NCI-H1930 (cell line): Measurements from ENCODE around the gene LCN2.
A peak's percentile ranks its signal among the peaks of the same experiment; 100 is the strongest.

Experiments used
- DNase-seq, 2 experiments: peaks; one replicate each; lab custom pipeline; 2025; lab: John Stamatoyannopoulos, UW

Gene LCN2

GRCh38 chr9:128150594-128151308 is 1.5 kb downstream of the LCN2 start:
- DNase-seq = no peak

DNA sequence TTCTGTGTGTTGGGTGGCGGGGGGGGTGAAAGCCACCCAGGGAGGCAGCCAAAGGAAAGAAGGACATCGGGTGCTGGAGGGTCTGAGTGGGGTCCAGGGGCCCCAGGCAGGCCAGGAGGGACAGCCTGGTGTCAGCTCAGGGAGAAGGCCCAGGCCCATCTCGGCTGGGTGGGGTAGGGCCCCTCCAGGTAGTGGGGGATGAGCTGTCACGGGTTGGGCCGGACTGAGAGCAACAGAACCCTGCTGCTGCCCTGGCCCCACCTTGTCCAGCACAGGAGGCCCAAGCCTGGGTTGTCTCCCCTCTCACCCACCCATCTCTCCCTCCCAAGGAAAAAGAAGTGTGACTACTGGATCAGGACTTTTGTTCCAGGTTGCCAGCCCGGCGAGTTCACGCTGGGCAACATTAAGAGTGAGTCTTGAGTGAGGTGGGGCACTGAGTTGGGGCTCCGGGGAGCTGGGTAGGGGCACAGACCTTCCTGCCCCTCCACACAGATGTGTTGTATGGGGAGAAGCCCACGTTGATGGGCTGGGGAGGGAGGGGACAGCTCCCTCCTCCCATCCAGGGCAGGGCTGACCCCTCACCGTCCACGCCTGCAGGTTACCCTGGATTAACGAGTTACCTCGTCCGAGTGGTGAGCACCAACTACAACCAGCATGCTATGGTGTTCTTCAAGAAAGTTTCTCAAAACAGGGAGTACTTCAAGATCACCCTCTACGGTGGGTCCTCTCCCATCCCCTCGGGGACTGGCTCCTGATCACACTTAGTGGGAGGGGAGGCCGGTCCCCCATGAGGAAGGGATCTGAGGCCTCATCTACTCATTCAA is 2.3 kb downstream of the LCN2 start:
- no peak for DNase-seq

GRCh38 chr9:128152133-128153059 is 3.1 kb downstream of the LCN2 start:
- no peak for DNase-seq

DNA sequence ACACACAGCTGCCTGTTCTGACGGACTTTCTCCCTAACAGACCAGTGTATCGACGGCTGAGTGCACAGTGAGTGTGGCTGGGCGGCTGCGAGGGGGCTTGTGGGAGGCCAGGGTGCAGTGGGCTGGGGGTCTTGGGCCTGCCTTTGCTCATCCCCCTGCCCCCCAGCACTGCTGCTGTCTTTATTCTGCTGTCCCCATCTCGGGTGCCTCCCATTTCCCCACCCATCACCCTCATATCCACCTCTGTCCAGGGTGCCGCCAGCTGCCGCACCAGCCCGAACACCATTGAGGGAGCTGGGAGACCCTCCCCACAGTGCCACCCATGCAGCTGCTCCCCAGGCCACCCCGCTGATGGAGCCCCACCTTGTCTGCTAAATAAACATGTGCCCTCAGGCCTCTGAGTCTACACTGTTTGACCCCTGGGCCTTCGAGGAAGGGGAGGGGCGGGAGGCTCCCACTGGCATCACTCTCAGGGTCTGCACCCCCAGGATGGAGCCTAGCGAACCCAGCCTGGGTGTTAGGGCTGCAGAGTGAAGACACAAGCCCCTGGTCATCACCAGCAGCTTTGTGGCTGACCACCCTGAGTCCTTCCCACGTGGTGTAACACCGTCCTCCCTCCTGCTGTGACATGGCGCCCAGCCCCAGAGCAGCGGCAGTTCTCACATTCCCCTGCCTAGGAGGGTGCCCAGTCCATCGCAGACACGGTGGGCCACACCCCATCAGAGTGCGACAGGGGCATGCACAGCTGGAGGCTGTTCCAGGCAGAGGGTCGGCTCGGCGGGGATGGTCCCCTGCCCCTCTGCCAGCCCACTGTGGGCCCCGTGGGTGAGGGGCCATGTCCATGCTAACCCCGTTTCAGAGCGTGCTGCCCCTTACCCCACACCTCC is 4.0 kb downstream of the LCN2 start:
- no peak for DNase-seq

- no peak for DNase-seq
Observed at GRCh38 chr9:128153947-128154695, 4.9 kb downstream of the LCN2 start.

DNA sequence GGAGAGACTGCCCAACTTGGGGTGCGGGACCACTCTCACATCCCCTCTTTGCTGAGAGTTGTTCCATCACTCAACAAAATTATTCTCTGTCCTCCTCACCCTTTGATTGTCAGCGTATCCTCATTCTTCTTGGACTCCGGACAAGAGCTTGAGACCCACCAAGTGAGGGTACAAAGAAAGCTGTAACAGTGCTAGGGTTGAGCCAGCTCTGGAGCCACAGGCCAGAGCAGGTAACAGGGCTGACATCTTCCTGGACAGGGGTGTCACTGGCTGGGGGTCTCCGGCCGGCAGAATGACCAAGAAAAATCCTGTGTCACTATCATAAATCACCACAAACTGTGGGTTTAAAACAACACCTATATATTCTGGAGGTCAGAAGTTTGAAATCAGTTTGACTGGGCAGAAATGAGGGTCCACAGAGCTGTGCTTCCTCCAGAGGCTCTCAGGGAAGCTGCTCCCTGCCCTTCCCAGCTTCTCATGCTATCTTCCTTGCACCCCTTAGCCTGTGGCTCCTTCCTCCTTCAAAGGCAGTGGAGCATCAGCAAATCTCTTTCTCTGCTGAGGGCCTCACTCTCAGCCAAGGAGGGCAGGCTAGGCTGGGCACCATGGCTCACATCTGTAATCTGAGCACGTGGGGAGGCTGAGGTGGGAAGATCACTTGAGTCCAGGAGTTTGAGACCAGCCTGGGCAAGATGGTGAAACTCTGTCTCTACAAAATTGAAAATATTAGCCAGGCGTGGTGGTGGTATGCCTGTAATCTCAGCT is 6.7 kb downstream of the LCN2 start:
- no peak for DNase-seq

DNA sequence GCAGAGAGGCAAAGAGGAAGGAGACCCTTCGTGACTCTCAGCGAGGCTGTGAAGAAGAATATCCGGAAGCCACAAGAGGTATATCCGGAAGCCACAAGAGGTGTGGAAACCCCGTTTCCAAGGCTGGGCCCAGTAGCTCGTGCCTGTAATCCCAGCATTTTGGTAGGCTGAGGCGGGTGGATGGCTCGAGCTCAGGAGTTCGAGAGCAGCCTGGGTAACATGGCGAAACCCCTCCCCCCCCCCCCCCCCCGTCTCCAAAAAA is 10.2 kb downstream of the LCN2 start:
- DNase-seq = no peak

GRCh38 chr9:128159784-128160602 is 10.7 kb downstream of the LCN2 start, which contains the start of gene BBLN:
Gene BBLN, plus strand, starts transcription at chr9:128160265. Its CDS starts 143 bp downstream, at chr9:128160408.
- DNase-seq = peak; percentile 84 to 91

DNA sequence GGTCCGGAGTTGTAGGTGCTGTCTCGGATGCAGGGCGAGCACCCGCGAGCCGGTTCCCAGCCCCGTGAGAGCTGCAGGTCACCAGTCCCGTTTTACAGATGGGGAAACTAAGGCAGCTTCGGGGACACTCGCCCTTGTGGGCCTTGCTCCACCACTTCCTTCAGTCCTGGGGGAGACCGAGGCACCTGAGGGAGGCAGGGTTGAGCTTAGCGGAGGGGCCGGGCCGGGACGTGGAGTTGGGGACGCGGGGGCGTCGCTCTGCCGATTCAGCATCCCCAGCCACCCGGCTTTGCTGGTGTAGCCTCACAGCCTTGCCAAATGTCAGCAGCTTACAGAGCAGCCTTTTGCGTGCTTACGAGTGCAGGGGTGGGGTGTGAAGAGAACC is 11.3 kb downstream of the LCN2 start:
- no peak for DNase-seq

GRCh38 chr9:128161215-128161902 is 12.1 kb downstream of the LCN2 start:
- DNase-seq = no peak

DNA sequence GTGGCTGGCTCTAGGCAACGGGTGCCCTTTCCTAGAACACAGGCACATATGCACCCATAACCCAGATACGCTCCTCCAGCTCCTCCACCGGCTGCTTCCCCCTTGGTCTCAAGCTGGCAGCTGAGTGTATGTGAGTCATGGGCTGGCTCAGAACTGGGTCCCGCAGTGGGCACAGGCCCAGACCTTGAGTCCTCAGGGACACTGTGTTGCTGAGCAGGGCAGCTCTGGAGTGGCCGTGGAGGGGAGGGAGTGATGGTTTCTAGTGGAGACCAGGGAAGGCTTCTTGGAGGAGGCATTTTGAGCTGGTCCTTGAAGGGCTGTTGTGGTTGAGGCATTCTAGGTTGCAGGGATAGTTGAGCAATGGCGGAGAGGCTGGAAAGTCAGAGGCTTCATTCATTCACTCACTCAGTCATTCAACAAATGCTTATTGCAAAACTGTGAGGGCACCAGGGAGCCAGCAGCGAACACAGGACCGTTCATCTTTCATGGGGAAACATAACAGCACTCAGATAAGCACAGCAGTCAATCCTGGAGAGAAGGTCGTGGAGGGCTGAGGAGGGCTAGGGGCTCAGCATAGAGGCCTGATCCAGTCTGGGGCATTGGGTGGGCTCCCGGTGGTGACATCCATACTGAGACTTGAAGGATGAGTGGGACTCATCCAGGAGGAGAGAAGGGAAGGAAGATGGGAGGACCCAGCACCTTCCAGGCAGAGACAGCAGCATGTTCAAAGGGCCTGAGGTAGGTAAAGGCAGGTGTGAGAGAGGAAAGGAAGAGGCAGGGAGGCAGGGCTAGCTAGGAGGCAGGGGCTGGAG is 13.2 kb downstream of the LCN2 start:
- no peak for DNase-seq

DNA sequence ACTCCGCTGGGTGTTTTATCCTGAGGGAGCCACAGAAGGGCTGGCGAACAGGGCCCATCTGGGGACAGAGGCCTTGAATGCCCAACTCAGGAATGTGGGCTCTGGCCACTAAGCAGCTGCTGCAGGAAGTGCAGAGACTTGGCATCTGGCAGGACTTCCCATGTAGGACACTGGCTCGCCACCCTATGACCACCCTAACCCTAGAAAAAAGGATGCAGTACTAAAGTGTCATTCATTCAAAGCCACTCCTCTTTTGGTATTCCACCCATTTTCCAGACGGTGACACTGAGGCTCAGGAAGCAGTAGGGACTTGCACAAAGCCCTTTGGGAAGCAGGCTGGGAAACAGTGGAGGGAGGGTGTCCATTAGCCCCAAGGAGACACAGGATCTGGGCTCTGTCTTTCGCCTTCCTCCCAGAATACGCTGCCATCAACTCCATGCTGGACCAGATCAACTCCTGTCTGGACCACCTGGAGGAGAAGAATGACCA is 13.8 kb downstream of the LCN2 start:
- DNase-seq = no peak

GRCh38 chr9:128163523-128164306 is 14.5 kb downstream of the LCN2 start:
- DNase-seq = no peak

GRCh38 chr9:128164307-128164885 is 15.1 kb downstream of the LCN2 start:
- no peak for DNase-seq

DNA sequence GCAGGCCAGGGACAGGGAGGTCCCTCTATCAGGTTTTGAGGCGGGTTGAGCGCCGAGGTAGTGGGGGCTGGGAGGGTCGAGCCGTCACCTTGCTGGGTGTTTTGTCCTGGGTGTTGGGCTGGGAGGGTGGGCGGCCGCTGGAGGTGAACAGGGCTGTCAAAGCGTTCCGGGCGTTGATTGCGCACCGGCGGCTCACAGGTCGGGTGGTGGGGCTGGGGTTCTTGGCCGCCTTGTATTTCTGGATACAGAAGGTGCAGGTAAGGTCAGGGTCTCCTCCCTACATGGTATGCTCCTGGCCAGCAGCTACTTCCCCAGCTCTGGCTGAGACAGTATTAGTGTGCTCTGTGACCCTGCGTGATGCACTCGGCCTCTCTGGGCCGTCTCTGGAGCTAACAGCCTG is 16.9 kb downstream of the LCN2 start:
- DNase-seq = no peak

DNA sequence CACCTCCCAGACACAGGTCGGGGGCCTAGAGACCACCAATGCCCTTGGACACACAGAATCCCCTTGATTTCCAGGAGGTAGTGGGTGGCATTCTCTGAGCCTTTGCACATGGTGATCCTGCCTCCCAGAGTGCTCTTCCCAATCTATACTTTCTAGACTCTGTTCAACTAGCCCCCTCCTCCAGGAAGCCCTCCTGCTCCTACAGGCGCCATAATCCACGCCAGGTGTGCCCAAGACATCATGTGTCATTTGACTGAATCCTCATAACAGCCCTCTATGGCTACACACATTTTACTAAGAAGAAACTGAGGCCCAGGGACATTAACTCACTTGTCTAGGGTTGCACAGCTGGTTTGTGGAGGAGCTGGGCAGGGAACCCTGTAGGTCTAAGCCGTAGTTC is 18.0 kb downstream of the LCN2 start:
- no peak for DNase-seq
